H1 (cell line): ENCODE data around the gene UVRAG. TPM values are rescaled to one million over a fixed set of nuclear protein-coding genes. Genes with fewer than 3 reads are reported as not detected.

ENCODE experiments used
- KDM1A ChIP-seq: fragments of 200-600, 300-600 bp; sonication (generic); IDR thresholded peaks from 2 replicates; pipeline ENCODE4 v1.7.1; 2016; ENCODE audit warnings: mild to moderate bottlenecking, low read length, borderline replicate concordance
- POLR2A ChIP-seq, 2 experiments: IDR thresholded peaks; 1 replicate in 1 of 2; 2 replicates in 1 of 2; pipeline ENCODE4 v1.6.1; 2011; ENCODE audit warnings: low read depth in 2 of 2, low read length in 2 of 2, mild to moderate bottlenecking in 2 of 2; ENCODE audit errors: control extremely low read depth in 1 of 2
- SIRT6 ChIP-seq: IDR thresholded peaks from one replicate; pipeline ENCODE4 v1.7.1; 2012; ENCODE audit warnings: low read length, inconsistent platforms
- TEAD4 ChIP-seq: IDR thresholded peaks from 2 replicates; pipeline ENCODE4 v1.6.1; 2012; ENCODE audit warnings: low read depth, low read length, inconsistent platforms, mixed read lengths
- polyA plus RNA-seq, 7 experiments: library from polyadenylated mRNA; depleted of rRNA in 3 of 7; stranded (reverse) in 5 of 7; unstranded in 2 of 7; fragments of >200 nt in 5 of 7; fragments of 200-250 nt in 2 of 7; gene quantifications; 1 replicate in 5 of 7; 2 replicates in 1 of 7; 4 replicates in 1 of 7; pipeline versions ENCODE4 v1.2.1 to v1.2.3, GENCODE V29; 2011 to 2013; ENCODE audit warnings: missing spikeins in 2 of 7, mixed read lengths in 2 of 7
- total RNA-seq: library from RNA; stranded (reverse); fragmentation: NEBNext Ultra II Directional; extraction: Animal tissue kit (Norgen Biotek cat#: 25700); gene quantifications from 2 replicates; pipeline ENCODE4 v1.2.1, GENCODE V29; 2021
- TF ChIP-seq, protein P1 (sequence below): IDR thresholded peaks from 2 replicates; pipeline ENCODE4 v1.6.1; 2011; ENCODE audit warnings: low read length, improper control_type of control experiment

UVRAG gene
- total and polyA plus RNA-seq, 2 of the 8 experiments (the other 6 are each of a cell fraction or from before 2014, with no cell fraction given) = 5.5 to 14.7 TPM

DNA sequence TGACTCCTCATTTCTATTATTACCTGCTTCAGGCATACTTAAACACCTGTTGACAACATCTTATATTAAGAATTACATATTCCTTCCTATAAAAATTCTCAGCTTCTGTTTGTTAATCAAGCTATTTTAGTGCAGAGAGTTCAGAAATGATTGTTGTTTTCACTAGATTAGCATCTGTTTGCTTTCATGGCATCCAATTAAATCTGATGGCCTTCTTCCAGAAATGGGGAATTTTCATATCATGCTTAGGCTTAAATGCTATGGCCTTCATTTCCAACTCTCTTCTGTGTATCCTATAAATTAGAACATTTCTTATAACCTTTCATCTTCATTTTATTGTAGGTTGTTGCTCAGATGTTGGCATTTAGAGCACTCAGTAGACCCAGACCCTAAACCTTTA lies 211.3 kb downstream of the UVRAG start (continued):
- TF ChIP-seq SIRT6 (no peak), TEAD4 (no peak), KDM1A (no peak), POLR2A (IDR thresholded peaks at IDR 0.05; ENCODE audit: control extremely low read depth in 1 of 2, low read depth in 2 of 2, low read length in 2 of 2) (no peak)
- TF ChIP-seq, protein P1, sequence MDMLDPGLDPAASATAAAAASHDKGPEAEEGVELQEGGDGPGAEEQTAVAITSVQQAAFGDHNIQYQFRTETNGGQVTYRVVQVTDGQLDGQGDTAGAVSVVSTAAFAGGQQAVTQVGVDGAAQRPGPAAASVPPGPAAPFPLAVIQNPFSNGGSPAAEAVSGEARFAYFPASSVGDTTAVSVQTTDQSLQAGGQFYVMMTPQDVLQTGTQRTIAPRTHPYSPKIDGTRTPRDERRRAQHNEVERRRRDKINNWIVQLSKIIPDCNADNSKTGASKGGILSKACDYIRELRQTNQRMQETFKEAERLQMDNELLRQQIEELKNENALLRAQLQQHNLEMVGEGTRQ = no peak
